GM12878 (cell line): Measurements from ENCODE around the gene USP47.

Experiments
- CTCF ChIP-seq, 3 experiments: IDR thresholded peaks in 2 of 3; conservative IDR thresholded peaks in 1 of 3; 2 replicates each; pipeline ENCODE4 v1.5.1; 2011; ENCODE audit warnings: low read depth in 3 of 3, low read length in 3 of 3, mild to moderate bottlenecking in 3 of 3, control low read depth in 2 of 3, moderate library complexity in 2 of 3, inconsistent platforms in 1 of 3, mixed read lengths in 1 of 3; ENCODE audit not compliant: control insufficient read depth in 2 of 3, insufficient read depth in 1 of 3; ENCODE audit errors: extremely low read depth in 1 of 3
- EZH2 ChIP-seq: IDR thresholded peaks from 2 replicates; pipeline ENCODE4 v1.6.1; 2012; ENCODE audit warnings: low read depth, mild to moderate bottlenecking, control low read depth, inconsistent platforms, low read length, borderline replicate concordance; ENCODE audit not compliant: control insufficient read depth
- FOXM1 ChIP-seq: IDR thresholded peaks from 2 replicates; pipeline ENCODE4 v1.6.1; 2012; ENCODE audit warnings: low read depth, mild to moderate bottlenecking, inconsistent platforms, low read length, moderate library complexity
- IKZF2 ChIP-seq, 2 experiments: fragments of 450-650 bp; IDR thresholded peaks; 2 replicates each; pipeline ENCODE4 v1.6.1; 2017; ENCODE audit warnings: mild to moderate bottlenecking in 2 of 2, moderate library complexity in 2 of 2
- MTA2 ChIP-seq: fragments of 450-650 bp; IDR thresholded peaks from 2 replicates; pipeline ENCODE4 v1.6.1; 2016; ENCODE audit warnings: low read depth, mild to moderate bottlenecking, moderate library complexity
- POLR2A ChIP-seq: IDR thresholded peaks from 2 replicates; pipeline ENCODE4 v1.6.1; 2011; ENCODE audit warnings: low read depth, mild to moderate bottlenecking, low read length
- POLR2AphosphoS2 ChIP-seq: IDR thresholded peaks from 2 replicates; pipeline ENCODE4 v1.6.1; 2011; ENCODE audit warnings: low read depth, mild to moderate bottlenecking, low read length, improper control_type of control experiment, moderate library complexity
- TF ChIP-seq, protein P1 (sequence below): IDR thresholded peaks from 2 replicates; pipeline ENCODE4 v1.6.1; 2011; ENCODE audit warnings: low read depth, low read length, improper control_type of control experiment, borderline replicate concordance

DNA sequence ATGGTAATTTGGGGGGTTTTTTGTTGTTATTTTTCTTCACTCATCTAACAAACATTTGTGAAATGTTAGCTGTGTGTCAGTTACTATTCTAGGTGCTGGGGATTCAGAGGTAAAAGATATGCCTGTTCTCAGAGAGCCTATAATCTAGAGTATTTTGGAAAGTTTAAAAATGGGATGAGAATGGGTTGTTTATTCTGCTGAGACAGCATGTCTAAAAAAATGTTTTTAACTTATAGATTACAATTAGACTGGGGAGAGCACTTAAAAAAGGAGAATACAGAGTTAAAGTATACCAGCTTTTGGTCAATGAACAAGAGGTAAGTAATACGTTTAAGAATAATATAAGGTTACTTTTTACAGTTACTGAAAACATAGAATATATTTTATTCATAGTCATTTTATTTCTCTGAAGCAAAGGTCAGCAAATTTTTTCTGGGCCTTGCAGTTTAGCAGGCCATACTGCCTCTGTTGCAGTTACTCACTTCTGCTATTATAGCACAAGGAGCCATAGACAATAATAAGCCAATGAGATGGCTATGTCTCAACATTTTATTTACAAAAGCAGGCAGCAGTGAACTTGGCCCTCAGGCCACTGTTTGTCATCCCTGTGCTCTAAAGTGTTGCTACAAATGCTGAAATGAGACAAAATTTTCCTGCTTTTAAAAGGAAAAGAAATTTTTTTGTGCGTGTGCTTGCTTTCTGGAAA lies 106.6 kb downstream of the USP47 start:
- TF ChIP-seq IKZF2 (IDR thresholded peaks at IDR 0.05) (no peak), MTA2 (no peak), POLR2AphosphoS2 (no peak), CTCF (IDR thresholded peaks at IDR 0.05 in 2 of 3, conservative IDR thresholded peaks at IDR 0.05 in 1 of 3; ENCODE audit: control insufficient read depth in 2 of 3, extremely low read depth in 1 of 3, insufficient read depth in 1 of 3, low read depth in 3 of 3, low read length in 3 of 3) (no peak), POLR2A (no peak), EZH2 (no peak), FOXM1 (no peak)
- TF ChIP-seq, protein P1, sequence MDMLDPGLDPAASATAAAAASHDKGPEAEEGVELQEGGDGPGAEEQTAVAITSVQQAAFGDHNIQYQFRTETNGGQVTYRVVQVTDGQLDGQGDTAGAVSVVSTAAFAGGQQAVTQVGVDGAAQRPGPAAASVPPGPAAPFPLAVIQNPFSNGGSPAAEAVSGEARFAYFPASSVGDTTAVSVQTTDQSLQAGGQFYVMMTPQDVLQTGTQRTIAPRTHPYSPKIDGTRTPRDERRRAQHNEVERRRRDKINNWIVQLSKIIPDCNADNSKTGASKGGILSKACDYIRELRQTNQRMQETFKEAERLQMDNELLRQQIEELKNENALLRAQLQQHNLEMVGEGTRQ = no peak
